BE2C (cell line): Measurements from ENCODE around the gene FMN2.

Experiments
- DNase-seq: peaks from one replicate; pipeline ENCODE4 v3.0.0-alpha.2; 2020
- H3K27me3 ChIP-seq: fragments of 250-450 bp; sonication (Bioruptor Pico); 2 replicates; pipeline ENCODE4 v1.5.1; 2020; ENCODE audit warnings: mild to moderate bottlenecking
- H3K36me3 ChIP-seq: fragments of 250-450 bp; sonication (Bioruptor Pico); 2 replicates; pipeline ENCODE4 v1.5.1; 2020; ENCODE audit warnings: mild to moderate bottlenecking
- H3K4me1 ChIP-seq: fragments of 250-450 bp; sonication (Bioruptor Pico); 2 replicates; pipeline ENCODE4 v1.5.1; 2020
- H3K4me3 ChIP-seq: 2 replicates; pipeline ENCODE4 v1.5.1; 2011; ENCODE audit warnings: low read depth, low read length
- H3K9me3 ChIP-seq: fragments of 250-450 bp; sonication (Bioruptor Pico); 2 replicates; pipeline ENCODE4 v1.5.1; 2020
- CTCF ChIP-seq: IDR thresholded peaks from 2 replicates; pipeline ENCODE4 v1.5.1; 2012; ENCODE audit warnings: mild to moderate bottlenecking, low read depth, low read length

Gene FMN2

GRCh38 chr1:240356568-240356967, 264.9 kb downstream of the FMN2 start:
- Histone ChIP-seq H3K9me3 (no peaks in the 10 kb centered on the region), H3K4me1 (no peaks in the 10 kb centered on the region), H3K36me3 (no peaks in the 10 kb centered on the region), H3K27me3 (no peaks in the 10 kb centered on the region), H3K4me3 (no peak overlapping the region)
- TF ChIP-seq CTCF = no peak
- no peak for DNase-seq

GRCh38 chr1:240362046-240362445, 270.4 kb downstream of the FMN2 start:
- no peaks in the 10 kb centered on the region for H3K36me3 ChIP-seq
- no peaks in the 10 kb centered on the region for H3K9me3 ChIP-seq
- H3K4me1 ChIP-seq = no peaks in the 10 kb centered on the region
- H3K27me3 ChIP-seq = no peaks in the 10 kb centered on the region
- DNase-seq = no peak
- TF ChIP-seq CTCF = no peak
- no peak overlapping the region for H3K4me3 ChIP-seq

- H3K4me3 ChIP-seq = no peak overlapping the region
- no peak for TF ChIP-seq CTCF
- no peak for DNase-seq
- no peaks in the 10 kb centered on the region for H3K9me3 ChIP-seq
- no peaks in the 10 kb centered on the region for H3K27me3 ChIP-seq
- no peaks in the 10 kb centered on the region for H3K36me3 ChIP-seq
- H3K4me1 ChIP-seq = no peaks in the 10 kb centered on the region
Measured at GRCh38 chr1:240362826-240363225, 271.1 kb downstream of the FMN2 start.

- no peak for TF ChIP-seq CTCF
- H3K9me3 ChIP-seq = no peaks in the 10 kb centered on the region
- no peaks in the 10 kb centered on the region for H3K4me1 ChIP-seq
- H3K36me3 ChIP-seq = no peaks in the 10 kb centered on the region
- H3K4me3 ChIP-seq = no peak overlapping the region
- DNase-seq = no peak
- no peaks in the 10 kb centered on the region for H3K27me3 ChIP-seq
Measured at GRCh38 chr1:240363315-240363714, 271.6 kb downstream of the FMN2 start.

- no peak for DNase-seq
- no peak for TF ChIP-seq CTCF
- H3K4me3 ChIP-seq = no peak overlapping the region
- H3K9me3 ChIP-seq = no peaks in the 10 kb centered on the region
- H3K4me1 ChIP-seq = no peaks in the 10 kb centered on the region
- no peaks in the 10 kb centered on the region for H3K27me3 ChIP-seq
- no peaks in the 10 kb centered on the region for H3K36me3 ChIP-seq
Measured at GRCh38 chr1:240363914-240364313, 272.2 kb downstream of the FMN2 start.

GRCh38 chr1:240366636-240367035, 275.0 kb downstream of the FMN2 start:
- no peak for DNase-seq
- TF ChIP-seq CTCF = no peak

More at GRCh38 chr1:240366636-240367035, 275.0 kb downstream of the FMN2 start:
- no peaks in the 10 kb centered on the region for H3K4me1 ChIP-seq
- H3K9me3 ChIP-seq = no peaks in the 10 kb centered on the region
- H3K36me3 ChIP-seq = no peaks in the 10 kb centered on the region
- no peak overlapping the region for H3K4me3 ChIP-seq
- H3K27me3 ChIP-seq = no peaks in the 10 kb centered on the region
